Measurements from ENCODE around the gene RANBP1.

Gene RANBP1

DNA sequence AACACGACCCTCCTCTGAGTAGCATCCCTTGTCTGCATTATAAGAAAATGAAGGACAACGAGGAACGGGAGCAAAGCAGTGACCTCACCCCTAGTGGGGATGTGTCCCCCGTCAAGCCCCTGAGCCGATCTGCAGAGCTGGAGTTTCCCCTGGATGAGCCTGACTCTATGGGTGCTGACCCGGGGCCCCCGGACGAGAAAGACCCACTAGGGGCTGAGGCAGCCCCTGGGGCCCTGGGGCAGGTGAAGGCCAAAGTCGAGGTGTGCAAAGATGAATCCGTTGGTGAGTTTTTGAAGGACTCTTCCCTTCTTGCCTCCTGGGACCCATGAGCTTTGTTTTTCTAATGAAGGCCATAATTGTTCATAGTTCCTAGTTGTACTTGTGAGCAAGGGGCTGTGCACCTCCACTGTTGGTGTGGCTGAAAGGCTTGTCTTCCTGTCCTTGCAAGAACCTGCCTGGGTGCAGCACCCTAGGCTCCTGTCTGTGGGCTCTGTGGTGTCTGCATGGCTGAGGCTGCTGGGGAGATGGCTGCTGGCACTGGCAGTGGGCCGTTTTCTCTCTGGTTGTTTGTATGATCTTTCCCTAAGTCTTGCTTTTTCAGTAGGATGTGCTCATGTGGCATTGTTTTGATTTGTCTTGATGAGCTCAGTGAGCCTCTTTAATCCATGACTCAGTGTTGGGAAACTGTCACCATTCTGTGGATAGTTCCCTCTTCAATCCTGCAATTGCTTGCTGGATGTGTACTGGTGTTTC lies 25.8 kb upstream of the RANBP1 start:
- no peak for TF ChIP-seq ZFX (IDR thresholded peaks at IDR 0.05)
- TF ChIP-seq, protein P1, sequence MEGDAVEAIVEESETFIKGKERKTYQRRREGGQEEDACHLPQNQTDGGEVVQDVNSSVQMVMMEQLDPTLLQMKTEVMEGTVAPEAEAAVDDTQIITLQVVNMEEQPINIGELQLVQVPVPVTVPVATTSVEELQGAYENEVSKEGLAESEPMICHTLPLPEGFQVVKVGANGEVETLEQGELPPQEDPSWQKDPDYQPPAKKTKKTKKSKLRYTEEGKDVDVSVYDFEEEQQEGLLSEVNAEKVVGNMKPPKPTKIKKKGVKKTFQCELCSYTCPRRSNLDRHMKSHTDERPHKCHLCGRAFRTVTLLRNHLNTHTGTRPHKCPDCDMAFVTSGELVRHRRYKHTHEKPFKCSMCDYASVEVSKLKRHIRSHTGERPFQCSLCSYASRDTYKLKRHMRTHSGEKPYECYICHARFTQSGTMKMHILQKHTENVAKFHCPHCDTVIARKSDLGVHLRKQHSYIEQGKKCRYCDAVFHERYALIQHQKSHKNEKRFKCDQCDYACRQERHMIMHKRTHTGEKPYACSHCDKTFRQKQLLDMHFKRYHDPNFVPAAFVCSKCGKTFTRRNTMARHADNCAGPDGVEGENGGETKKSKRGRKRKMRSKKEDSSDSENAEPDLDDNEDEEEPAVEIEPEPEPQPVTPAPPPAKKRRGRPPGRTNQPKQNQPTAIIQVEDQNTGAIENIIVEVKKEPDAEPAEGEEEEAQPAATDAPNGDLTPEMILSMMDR (conservative IDR thresholded peaks at IDR 0.05), result no peak

DNA sequence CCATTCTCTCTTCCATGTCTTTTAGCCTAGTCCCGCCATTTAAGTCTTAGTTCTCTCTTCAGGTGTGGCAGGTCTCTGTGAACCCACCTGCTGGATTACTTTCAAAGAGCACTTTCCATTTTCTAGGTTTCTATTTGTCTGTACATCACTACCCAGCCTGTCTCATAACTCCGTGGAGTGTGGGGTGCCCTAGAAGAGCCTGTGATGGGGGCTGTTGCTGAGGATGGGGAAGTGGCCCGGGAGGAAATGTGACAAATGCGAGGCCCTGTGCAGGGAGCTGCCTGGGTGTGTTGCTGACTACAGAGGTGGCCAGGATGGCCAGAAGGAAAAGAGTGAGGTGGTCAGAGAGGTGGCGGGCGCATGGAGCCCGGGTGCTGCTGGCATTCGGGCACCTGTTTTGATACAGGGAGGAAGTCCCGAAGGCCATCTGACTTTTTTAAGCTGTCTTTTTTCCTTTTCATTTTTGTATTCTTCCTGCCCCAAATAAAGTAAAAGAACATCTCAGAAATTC lies 25.1 kb upstream of the RANBP1 start:
- H3K27ac ChIP-seq, result no peak overlapping the region
- TF ChIP-seq, protein P1 (conservative IDR thresholded peaks at IDR 0.05), result no peak
- TF ChIP-seq ZFX (IDR thresholded peaks at IDR 0.05), result no peak

More for the DNA sequence above, 25.8 kb upstream of the RANBP1 start:
- no peak overlapping the region for H3K27ac ChIP-seq

DNA sequence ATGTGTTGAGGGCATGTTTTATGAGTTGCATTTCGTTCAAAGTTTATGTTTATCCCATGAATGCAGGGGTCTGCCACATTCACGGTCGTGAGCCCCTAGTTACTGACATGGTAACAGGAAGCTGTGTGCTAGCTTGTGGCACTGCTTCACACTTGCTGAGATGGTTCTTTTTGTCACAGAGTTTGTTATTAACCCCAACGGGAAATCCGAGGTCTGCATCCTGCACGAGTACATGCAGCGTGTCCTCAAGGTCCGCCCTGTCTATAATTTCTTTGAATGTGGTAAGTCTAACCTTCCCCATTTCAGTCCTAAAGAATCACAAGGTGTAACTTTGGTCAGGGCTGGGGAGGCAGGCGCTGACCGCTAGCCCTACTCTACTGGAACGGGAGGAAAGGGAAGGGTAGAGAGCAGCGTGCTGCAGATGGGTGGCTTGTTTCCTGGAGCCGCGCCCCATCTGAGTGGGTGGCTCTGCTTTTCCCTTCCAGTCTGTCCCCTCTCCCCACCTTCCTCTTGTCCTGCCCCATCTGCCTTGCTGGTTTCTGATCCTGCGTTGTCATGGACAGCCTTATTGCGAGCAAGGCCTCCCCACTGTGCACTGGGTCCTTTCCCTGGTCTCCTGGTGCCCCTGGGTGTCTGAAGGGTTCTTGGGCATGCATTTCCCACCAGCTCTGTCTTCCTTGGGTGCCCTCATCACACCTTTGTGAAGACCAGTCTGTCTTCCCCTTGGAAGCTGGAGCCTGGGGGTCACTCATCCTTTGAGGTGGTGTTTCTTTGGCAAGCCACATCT lies 24.0 kb upstream of the RANBP1 start:
- no peak for TF ChIP-seq ZFX (IDR thresholded peaks at IDR 0.05)
- TF ChIP-seq, protein P1 (conservative IDR thresholded peaks at IDR 0.05), result no peak
- no peak overlapping the region for H3K27ac ChIP-seq

DNA sequence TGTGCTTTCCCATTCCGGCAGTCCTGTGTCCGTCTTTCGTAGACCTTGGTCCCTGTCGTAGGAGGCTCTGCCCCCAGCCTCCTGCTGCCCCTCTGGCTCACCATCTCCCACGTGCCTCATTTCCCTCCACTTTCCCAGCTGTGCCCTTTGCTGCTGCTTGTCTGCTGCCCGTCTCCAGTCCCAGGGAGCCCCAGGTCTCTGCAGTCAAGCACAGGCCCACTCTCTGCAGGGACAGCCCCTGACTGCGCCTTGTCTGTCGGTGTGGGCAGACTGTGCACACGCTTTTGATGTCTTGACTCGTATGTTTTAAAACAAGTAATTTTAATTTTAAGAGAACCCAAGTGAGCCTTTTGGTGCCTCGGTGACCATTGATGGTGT lies 23.4 kb upstream of the RANBP1 start:
- TF ChIP-seq ZFX (IDR thresholded peaks at IDR 0.05), result no peak
- TF ChIP-seq, protein P1 (conservative IDR thresholded peaks at IDR 0.05), result no peak
- H3K27ac ChIP-seq, result no peak overlapping the region

DNA sequence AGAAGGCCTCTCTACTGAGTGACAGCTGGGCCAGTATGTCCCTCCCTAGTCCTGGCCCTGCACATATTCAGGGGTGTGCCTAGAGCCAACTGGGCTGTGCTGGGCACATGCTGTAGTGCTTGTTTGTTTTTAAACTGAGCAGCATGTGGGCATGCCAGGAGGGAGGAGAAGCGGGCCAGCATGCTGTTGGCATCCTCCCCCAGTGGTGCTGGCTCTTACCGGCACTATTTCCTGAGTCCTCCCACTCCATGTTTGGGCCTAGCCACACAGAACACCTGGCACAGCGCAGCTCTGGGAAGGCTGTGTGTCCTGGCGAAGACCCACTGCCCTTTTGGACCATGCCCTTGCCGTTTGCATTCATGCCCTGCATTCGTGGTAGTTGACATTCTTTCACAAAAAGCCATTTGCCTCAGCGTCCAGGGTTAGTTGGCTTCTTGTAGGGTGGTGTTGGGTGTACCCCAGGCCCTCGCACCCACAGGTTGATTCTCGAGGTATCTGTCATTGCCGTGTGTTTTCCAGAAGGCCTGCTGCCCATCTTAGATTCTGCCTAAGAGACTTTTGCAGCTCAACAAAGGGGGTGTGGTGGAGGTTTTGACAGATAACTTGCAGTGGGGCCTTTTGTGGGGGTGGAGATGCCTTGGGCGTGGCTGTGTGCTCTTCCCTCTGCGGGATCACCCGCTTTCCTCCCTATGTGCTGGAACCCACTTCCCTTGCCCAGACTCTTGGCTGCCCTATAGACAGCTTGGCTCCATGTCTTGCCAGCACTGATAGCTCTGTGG lies 22.3 kb upstream of the RANBP1 start:
- H3K27ac ChIP-seq, result no peak overlapping the region
- TF ChIP-seq, protein P1 (conservative IDR thresholded peaks at IDR 0.05), result no peak
- no peak for TF ChIP-seq ZFX (IDR thresholded peaks at IDR 0.05)

DNA sequence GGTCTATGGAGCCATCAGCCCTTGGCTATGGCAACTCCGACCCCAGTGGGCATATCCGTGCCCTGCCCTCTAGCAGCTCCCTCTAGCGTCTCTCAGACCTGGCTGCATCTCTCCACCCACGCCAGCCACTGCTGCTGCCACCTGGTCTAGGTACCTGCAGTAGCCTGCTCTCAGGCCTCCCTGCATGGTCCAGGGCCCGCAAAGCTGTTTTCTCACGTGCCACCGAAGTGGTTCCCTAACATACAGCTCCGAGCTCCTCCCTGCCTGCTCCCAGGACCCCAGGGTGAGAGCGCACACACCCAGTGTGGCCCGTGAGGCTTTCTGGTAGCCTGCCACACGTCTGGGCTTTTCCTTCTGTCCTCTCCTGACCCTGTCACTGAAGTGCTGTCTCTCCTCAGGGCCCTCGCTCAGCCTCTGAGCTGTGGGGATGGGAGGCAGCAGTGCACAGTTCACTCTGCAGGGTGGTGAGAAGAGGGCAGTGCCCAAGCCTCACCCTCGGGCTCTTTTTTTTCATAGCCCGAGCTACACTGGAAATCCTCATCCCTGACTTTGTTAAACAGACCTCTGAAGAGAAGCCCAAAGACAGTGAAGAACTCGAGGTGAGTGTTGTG lies 21.6 kb upstream of the RANBP1 start:
- no peak overlapping the region for H3K27ac ChIP-seq
- TF ChIP-seq, protein P1 (conservative IDR thresholded peaks at IDR 0.05), result no peak
- no peak for TF ChIP-seq ZFX (IDR thresholded peaks at IDR 0.05)

Measured in C4-2B (cell line).